ENCODE measurements around the gene PRKCE.

The PRKCE gene

GRCh38 chr2:46134531-46135227, 483.2 kb downstream of the PRKCE start:
- H3K4me3 ChIP-seq (ENCODE audit: control insufficient read depth, low read depth, low read length) = no peak overlapping the region
- DNase-seq (ENCODE audit: low read depth) = peak; percentile 71
- no peak for TF ChIP-seq CTCF (conservative IDR thresholded peaks at IDR 0.05; ENCODE audit: control insufficient read depth, insufficient read depth, low read depth, low read length)

GRCh38 chr2:46135228-46135855, 483.9 kb downstream of the PRKCE start:
- DNase-seq (ENCODE audit: low read depth) = no peak

GRCh38 chr2:46135958-46136357, 484.5 kb downstream of the PRKCE start:
- no peak for TF ChIP-seq CTCF (conservative IDR thresholded peaks at IDR 0.05; ENCODE audit: control insufficient read depth, insufficient read depth, low read depth, low read length)
- no peak overlapping the region for H3K4me3 ChIP-seq (ENCODE audit: control insufficient read depth, low read depth, low read length)
- no peak for DNase-seq (ENCODE audit: low read depth)

More at GRCh38 chr2:46135228-46135855, 483.9 kb downstream of the PRKCE start:
- TF ChIP-seq CTCF (conservative IDR thresholded peaks at IDR 0.05; ENCODE audit: control insufficient read depth, insufficient read depth, low read depth, low read length) = no peak
- H3K4me3 ChIP-seq (ENCODE audit: control insufficient read depth, low read depth, low read length) = no peak overlapping the region

GRCh38 chr2:46136481-46136880, 485.0 kb downstream of the PRKCE start:
- no peak for TF ChIP-seq CTCF (conservative IDR thresholded peaks at IDR 0.05; ENCODE audit: control insufficient read depth, insufficient read depth, low read depth, low read length)

GRCh38 chr2:46136953-46137352, 485.5 kb downstream of the PRKCE start:
- H3K4me3 ChIP-seq (ENCODE audit: control insufficient read depth, low read depth, low read length) = no peak overlapping the region
- TF ChIP-seq CTCF (conservative IDR thresholded peaks at IDR 0.05; ENCODE audit: control insufficient read depth, insufficient read depth, low read depth, low read length) = no peak
- no peak for DNase-seq (ENCODE audit: low read depth)

More at GRCh38 chr2:46136481-46136880, 485.0 kb downstream of the PRKCE start:
- no peak for DNase-seq (ENCODE audit: low read depth)
- no peak overlapping the region for H3K4me3 ChIP-seq (ENCODE audit: control insufficient read depth, low read depth, low read length)

- TF ChIP-seq CTCF (conservative IDR thresholded peaks at IDR 0.05; ENCODE audit: control insufficient read depth, insufficient read depth, low read depth, low read length) = no peak
- H3K4me3 ChIP-seq (ENCODE audit: control insufficient read depth, low read depth, low read length) = no peak overlapping the region
- no peak for DNase-seq (ENCODE audit: low read depth)
Measured at GRCh38 chr2:46142546-46143428, 491.3 kb downstream of the PRKCE start.
